H9 (cell line): ENCODE results near the gene C4orf51. TPM values are rescaled to one million over a fixed set of nuclear protein-coding genes. Genes with fewer than 3 reads are reported as not detected.

Experiments
- DNase-seq: peaks from one replicate; pipeline ENCODE4 v3.0.0-alpha.2; 2017
- H2AFZ ChIP-seq: one replicate; pipeline ENCODE4 v1.6.1; 2013; ENCODE audit warnings: mild to moderate bottlenecking, low read length, control low read depth, moderate library complexity
- H2AK5ac ChIP-seq: 2 replicates; pipeline ENCODE4 v1.6.1; 2013; ENCODE audit warnings: low read length, control low read depth, mixed read lengths; ENCODE audit not compliant: insufficient read length
- H2BK120ac ChIP-seq: one replicate; pipeline ENCODE4 v1.6.1; 2013; ENCODE audit warnings: low read depth, mild to moderate bottlenecking, low read length, control low read depth, inconsistent platforms; ENCODE audit not compliant: poor library complexity, severe bottlenecking
- H2BK12ac ChIP-seq: 2 replicates; pipeline ENCODE4 v1.6.1; 2013; ENCODE audit warnings: low read length, control low read depth, mixed read lengths, low read depth; ENCODE audit not compliant: insufficient read length
- H2BK15ac ChIP-seq: 2 replicates; pipeline ENCODE4 v1.6.1; 2013; ENCODE audit warnings: low read depth, low read length, control low read depth
- H2BK20ac ChIP-seq: one replicate; pipeline ENCODE4 v1.6.1; 2013; ENCODE audit warnings: low read depth, mild to moderate bottlenecking, low read length, control low read depth, inconsistent platforms; ENCODE audit not compliant: poor library complexity, severe bottlenecking
- H2BK5ac ChIP-seq: 2 replicates; pipeline ENCODE4 v1.6.1; 2013; ENCODE audit warnings: low read length, control low read depth, mixed read lengths; ENCODE audit not compliant: insufficient read length
- H3K14ac ChIP-seq: 2 replicates; pipeline ENCODE4 v1.6.1; 2013; ENCODE audit warnings: low read length, control low read depth; ENCODE audit not compliant: insufficient read depth
- H3K18ac ChIP-seq: 2 replicates; pipeline ENCODE4 v1.6.1; 2013; ENCODE audit warnings: low read depth, mild to moderate bottlenecking, mixed read lengths, low read length, control low read depth; ENCODE audit not compliant: insufficient read length
- H3K23ac ChIP-seq: 2 replicates; pipeline ENCODE4 v1.6.1; 2013; ENCODE audit warnings: low read length, control low read depth, mixed read lengths, low read depth; ENCODE audit not compliant: insufficient read length
- H3K23me2 ChIP-seq: 2 replicates; pipeline ENCODE4 v1.6.1; 2013; ENCODE audit warnings: low read depth, mild to moderate bottlenecking, mixed read lengths, low read length, control low read depth; ENCODE audit not compliant: insufficient read length, poor library complexity, severe bottlenecking
- H3K27ac ChIP-seq: 2 replicates; pipeline ENCODE4 v1.5.1; 2013; ENCODE audit warnings: low read length, control low read depth, mixed read lengths, low read depth; ENCODE audit not compliant: insufficient read length
- H3K27me3 ChIP-seq: 2 replicates; pipeline ENCODE4 v1.6.1; 2013; ENCODE audit warnings: low read length, control low read depth, inconsistent platforms; ENCODE audit not compliant: insufficient read depth
- H3K4ac ChIP-seq: 2 replicates; pipeline ENCODE4 v1.6.1; 2013; ENCODE audit warnings: low read depth, mild to moderate bottlenecking, control low read depth, inconsistent platforms, low read length, moderate library complexity
- H3K4me1 ChIP-seq: 2 replicates; pipeline ENCODE4 v1.6.1; 2013; ENCODE audit warnings: low read length, control low read depth, inconsistent platforms; ENCODE audit not compliant: insufficient read depth
- H3K4me2 ChIP-seq: 2 replicates; pipeline ENCODE4 v1.6.1; 2013; ENCODE audit warnings: low read length, control low read depth, mixed read lengths; ENCODE audit not compliant: insufficient read length, insufficient read depth
- H3K56ac ChIP-seq: 2 replicates; pipeline ENCODE4 v1.6.1; 2013; ENCODE audit warnings: low read depth, mild to moderate bottlenecking, mixed read lengths, low read length, control low read depth; ENCODE audit not compliant: insufficient read length
- H3K79me1 ChIP-seq: 2 replicates; pipeline ENCODE4 v1.6.1; 2013; ENCODE audit warnings: low read depth, mild to moderate bottlenecking, moderate library complexity, low read length, control low read depth, inconsistent platforms; ENCODE audit not compliant: insufficient read depth, poor library complexity, severe bottlenecking
- H3K79me2 ChIP-seq: 2 replicates; pipeline ENCODE4 v1.6.1; 2013; ENCODE audit warnings: low read length, control low read depth, inconsistent platforms; ENCODE audit not compliant: insufficient read depth
- H3K9ac ChIP-seq: 2 replicates; pipeline ENCODE4 v1.6.1; 2013; ENCODE audit warnings: low read length, control low read depth, mixed read lengths; ENCODE audit not compliant: insufficient read length; ENCODE audit errors: extremely low read depth
- H3K9me3 ChIP-seq: one replicate; pipeline ENCODE4 v1.6.1; 2013; ENCODE audit warnings: low read depth, low read length, inconsistent platforms; ENCODE audit not compliant: control insufficient read depth
- H3T11ph ChIP-seq: one replicate; pipeline ENCODE4 v1.6.1; 2013; ENCODE audit warnings: mild to moderate bottlenecking, low read length, control low read depth, inconsistent platforms
- H4K20me1 ChIP-seq: one replicate; pipeline ENCODE4 v1.6.1; 2013; ENCODE audit not compliant: control insufficient read depth, insufficient read length, insufficient read depth
- H4K5ac ChIP-seq: 2 replicates; pipeline ENCODE4 v1.6.1; 2013; ENCODE audit warnings: low read depth, mild to moderate bottlenecking, mixed read lengths, low read length, control low read depth; ENCODE audit not compliant: insufficient read length
- H4K8ac ChIP-seq: replicated peaks from 2 replicates; pipeline ENCODE4 v1.6.1; 2013; ENCODE audit warnings: low read length, control low read depth, mixed read lengths, low read depth; ENCODE audit not compliant: insufficient read length
- H4K91ac ChIP-seq: 2 replicates; pipeline ENCODE4 v1.6.1; 2013; ENCODE audit warnings: low read depth, mild to moderate bottlenecking, moderate library complexity, mixed read lengths, low read length, control low read depth; ENCODE audit not compliant: insufficient read length
- H3K27ac Mint-ChIP-seq, 3 experiments: 2 replicates in 2 of 3; 3 replicates in 1 of 3; pipeline ENCODE4 v1.8.0; 2020 to 2021; ENCODE audit warnings: mixed read lengths in 3 of 3, mild to moderate bottlenecking in 1 of 3, moderate library complexity in 1 of 3
- H3K27me3 Mint-ChIP-seq: 2 replicates; pipeline ENCODE4 v1.8.0; 2021; ENCODE audit warnings: low read depth, mild to moderate bottlenecking, moderate library complexity, mixed read lengths
- H3K36me3 Mint-ChIP-seq, 3 experiments: 2 replicates in 2 of 3; 3 replicates in 1 of 3; pipeline ENCODE4 v1.8.0; 2020 to 2021; ENCODE audit warnings: low read depth in 3 of 3, mixed read lengths in 3 of 3; ENCODE audit not compliant: insufficient read depth in 1 of 3
- H3K4me1 Mint-ChIP-seq, 2 experiments: 2 replicates each; pipeline ENCODE4 v1.8.0; 2020; ENCODE audit warnings: mixed read lengths in 2 of 2
- H3K4me3 Mint-ChIP-seq, 2 experiments: 2 replicates in 1 of 2; 3 replicates in 1 of 2; pipeline ENCODE4 v1.8.0; 2020 to 2021; ENCODE audit warnings: mild to moderate bottlenecking in 2 of 2, mixed read lengths in 2 of 2, moderate library complexity in 1 of 2
- H3K9me3 Mint-ChIP-seq, 2 experiments: 2 replicates in 1 of 2; 3 replicates in 1 of 2; pipeline ENCODE4 v1.8.0; 2020; ENCODE audit warnings: mild to moderate bottlenecking in 2 of 2, mixed read lengths in 2 of 2, moderate library complexity in 1 of 2
- CTCF ChIP-seq: fragments of 200-600 bp; sonication (generic); conservative IDR thresholded peaks from 3 replicates; pipeline ENCODE4 v1.8.0; 2021; ENCODE audit warnings: antibody characterized with exemption, mild to moderate bottlenecking
- total RNA-seq: library from RNA; stranded (reverse); gene quantifications from 2 replicates; pipeline ENCODE4 v1.2.1, GENCODE V29; 2021

C4orf51 gene
- total RNA-seq, 1 experiment from 2014 or later: 6.0 TPM

GRCh38 chr4:145681518-145681917 is 1.6 kb downstream of the C4orf51 start:
- no peaks in the 10 kb centered on the region for H3K9me3 ChIP-seq
- H3K27me3 ChIP-seq: no peaks in the 10 kb centered on the region
- Mint-ChIP-seq H3K27ac (no peak overlapping the region), H3K27me3 (no peaks in the 10 kb centered on the region), H3K4me3 (no peak overlapping the region), H3K9me3 (peaks cover 23 to 30% of the 10 kb centered on the region in 2 experiments), H3K4me1 (peaks cover 1 to 10% of the 10 kb centered on the region in 2 experiments; a peak in 2 of 4 replicates), H3K36me3 (peaks cover 5 to 16% (median 15%) of the 10 kb centered on the region in 3 experiments)
- no peak overlapping the region for H3K23ac ChIP-seq
- H3K4ac ChIP-seq: no peak overlapping the region
- no peak overlapping the region for H3K56ac ChIP-seq
- H2BK15ac ChIP-seq: no peak overlapping the region
- H2BK12ac ChIP-seq: no peak overlapping the region
- H3K9ac ChIP-seq: no peak overlapping the region
- H3T11ph ChIP-seq: no peak overlapping the region
- no peak for TF ChIP-seq CTCF
- H3K18ac ChIP-seq: no peak overlapping the region
- no peaks in the 10 kb centered on the region for H3K23me2 ChIP-seq
- no peaks in the 10 kb centered on the region for H4K20me1 ChIP-seq
- no peak for DNase-seq
- H3K14ac ChIP-seq: no peak overlapping the region
- H2BK5ac ChIP-seq: no peak overlapping the region
- no peaks in the 10 kb centered on the region for H3K79me1 ChIP-seq
- H3K4me2 ChIP-seq: no peak overlapping the region
- H3K79me2 ChIP-seq: no peaks in the 10 kb centered on the region
- no peak overlapping the region for H2AFZ ChIP-seq
- no peak overlapping the region for H4K8ac ChIP-seq
- H3K4me1 ChIP-seq: no peaks in the 10 kb centered on the region
- no peak overlapping the region for H2AK5ac ChIP-seq
- no peak overlapping the region for H3K27ac ChIP-seq
- H2BK120ac ChIP-seq: no peak overlapping the region
- H4K5ac ChIP-seq: no peak overlapping the region
- H2BK20ac ChIP-seq: no peak overlapping the region
- H4K91ac ChIP-seq: no peak overlapping the region
